Neural cell (in vitro differentiated cells): Measurements from ENCODE around the gene LIPC. TPM values are rescaled to one million over a fixed set of nuclear protein-coding genes. Genes with fewer than 3 reads are reported as not detected.

Source experiments
- H2AFZ ChIP-seq: fragments of 200-600, 300-800 bp; sonication (generic), shearing (Covaris generic); 2 replicates; pipeline ENCODE4 v1.6.0; 2014; ENCODE audit warnings: low read depth, mild to moderate bottlenecking, antibody characterized with exemption, low read length, moderate library complexity
- H3F3A ChIP-seq: fragments of 200-600 bp; shearing (Covaris generic); 2 replicates; pipeline ENCODE4 v1.6.1; 2016; ENCODE audit warnings: mild to moderate bottlenecking, moderate library complexity, mixed read lengths, antibody characterized with exemption, low read length; ENCODE audit not compliant: insufficient read depth, poor library complexity, severe bottlenecking
- H3K27ac ChIP-seq: fragments of 200-600, 300-800 bp; sonication (generic), shearing (Covaris generic); 2 replicates; pipeline ENCODE4 v1.5.1; 2014; ENCODE audit warnings: mild to moderate bottlenecking, low read length, moderate library complexity
- H3K27me3 ChIP-seq: fragments of 300-800, 200-600 bp; sonication (generic), shearing (Covaris generic); 2 replicates; pipeline ENCODE4 v1.6.0; 2014; ENCODE audit warnings: mild to moderate bottlenecking, low read depth, low read length, moderate library complexity; ENCODE audit not compliant: insufficient read depth
- H3K36me3 ChIP-seq: fragments of 300-800, 200-600 bp; sonication (generic), shearing (Covaris generic); 2 replicates; pipeline ENCODE4 v1.5.1; 2014; ENCODE audit warnings: mild to moderate bottlenecking, antibody characterized with exemption, low read length, moderate library complexity; ENCODE audit not compliant: insufficient read depth
- H3K4me2 ChIP-seq: fragments of 300-800, 200-600 bp; sonication (generic), shearing (Covaris generic); 2 replicates; pipeline ENCODE4 v1.6.0; 2014; ENCODE audit warnings: mild to moderate bottlenecking, low read length
- H3K4me3 ChIP-seq: fragments of 300-800, 200-600 bp; sonication (generic), shearing (Covaris generic); 2 replicates; pipeline ENCODE4 v1.5.1; 2014; ENCODE audit warnings: mild to moderate bottlenecking, low read length, moderate library complexity
- H3K79me2 ChIP-seq: fragments of 200-600 bp; shearing (Covaris generic); replicated peaks from 2 replicates; pipeline ENCODE4 v1.6.0; 2014; ENCODE audit warnings: mild to moderate bottlenecking, low read length, moderate library complexity; ENCODE audit not compliant: insufficient read depth
- H3K9ac ChIP-seq: fragments of 300-800, 200-600 bp; sonication (generic), shearing (Covaris generic); 2 replicates; pipeline ENCODE4 v1.6.1; 2016; ENCODE audit warnings: mild to moderate bottlenecking, low read length, mixed read lengths
- H3K9me2 ChIP-seq: fragments of 200-600 bp; shearing (Covaris generic); 2 replicates; pipeline ENCODE4 v1.6.1; 2016; ENCODE audit warnings: mild to moderate bottlenecking, low read length, mixed read lengths; ENCODE audit not compliant: insufficient read depth
- H3K9me3 ChIP-seq: fragments of 200-600, 300-800 bp; sonication (generic), shearing (Covaris generic); 2 replicates; pipeline ENCODE4 v1.6.1; 2016; ENCODE audit warnings: mild to moderate bottlenecking, mixed run types, low read length, moderate library complexity, mixed read lengths
- H4K20me1 ChIP-seq: fragments of 200-600 bp; shearing (Covaris generic); 2 replicates; pipeline ENCODE4 v1.6.1; 2016; ENCODE audit warnings: mild to moderate bottlenecking, mixed run types; ENCODE audit not compliant: insufficient read depth
- EP300 ChIP-seq: fragments of 450-650 bp; conservative IDR thresholded peaks from 2 replicates; pipeline ENCODE4 v1.6.1; 2014; ENCODE audit warnings: antibody characterized with exemption, mild to moderate bottlenecking, moderate library complexity; ENCODE audit not compliant: poor library complexity, severe bottlenecking
- EZH2 ChIP-seq: fragments of 200-600, 300-800 bp; shearing (Covaris generic), sonication (generic); IDR thresholded peaks from 2 replicates; pipeline ENCODE4 v1.6.1; 2014; ENCODE audit warnings: antibody characterized with exemption, low read length, borderline replicate concordance, mild to moderate bottlenecking; ENCODE audit not compliant: insufficient read depth, poor library complexity, severe bottlenecking
- MXI1 ChIP-seq: fragments of 450-650 bp; conservative IDR thresholded peaks from 2 replicates; pipeline ENCODE4 v1.6.1; 2014; ENCODE audit warnings: antibody characterized with exemption, mild to moderate bottlenecking; ENCODE audit not compliant: poor library complexity, severe bottlenecking
- POLR2AphosphoS5 ChIP-seq: IDR thresholded peaks from 2 replicates; pipeline ENCODE4 v1.6.1; 2012
- RAD21 ChIP-seq: fragments of 450-650 bp; conservative IDR thresholded peaks from 2 replicates; pipeline ENCODE4 v1.6.1; 2014; ENCODE audit warnings: antibody characterized with exemption, mild to moderate bottlenecking, moderate library complexity
- SMC3 ChIP-seq: fragments of 450-650 bp; conservative IDR thresholded peaks from 2 replicates; pipeline ENCODE4 v1.6.1; 2014; ENCODE audit warnings: antibody characterized with exemption, mild to moderate bottlenecking, moderate library complexity; ENCODE audit not compliant: poor library complexity
- TAF1 ChIP-seq: IDR thresholded peaks from 2 replicates; pipeline ENCODE4 v1.6.1; 2012; ENCODE audit warnings: low read depth
- polyA plus RNA-seq: library from polyadenylated mRNA; depleted of rRNA; stranded (reverse); fragments of >200 nt; gene quantifications from 2 replicates; pipeline ENCODE4 v1.2.3, GENCODE V29; 2014
- TF ChIP-seq, protein P1 (sequence below): IDR thresholded peaks from 2 replicates; pipeline ENCODE4 v1.6.1; 2012; ENCODE audit warnings: borderline replicate concordance
- TF ChIP-seq, protein P2 (sequence below): fragments of 450-650 bp; IDR thresholded peaks from 2 replicates; pipeline ENCODE4 v1.5.1; 2014; ENCODE audit warnings: antibody characterized with exemption, mild to moderate bottlenecking, moderate library complexity; ENCODE audit not compliant: poor library complexity, severe bottlenecking

LIPC gene
- polyA plus RNA-seq, 1 donor from 2014 or later = not detected

DNA sequence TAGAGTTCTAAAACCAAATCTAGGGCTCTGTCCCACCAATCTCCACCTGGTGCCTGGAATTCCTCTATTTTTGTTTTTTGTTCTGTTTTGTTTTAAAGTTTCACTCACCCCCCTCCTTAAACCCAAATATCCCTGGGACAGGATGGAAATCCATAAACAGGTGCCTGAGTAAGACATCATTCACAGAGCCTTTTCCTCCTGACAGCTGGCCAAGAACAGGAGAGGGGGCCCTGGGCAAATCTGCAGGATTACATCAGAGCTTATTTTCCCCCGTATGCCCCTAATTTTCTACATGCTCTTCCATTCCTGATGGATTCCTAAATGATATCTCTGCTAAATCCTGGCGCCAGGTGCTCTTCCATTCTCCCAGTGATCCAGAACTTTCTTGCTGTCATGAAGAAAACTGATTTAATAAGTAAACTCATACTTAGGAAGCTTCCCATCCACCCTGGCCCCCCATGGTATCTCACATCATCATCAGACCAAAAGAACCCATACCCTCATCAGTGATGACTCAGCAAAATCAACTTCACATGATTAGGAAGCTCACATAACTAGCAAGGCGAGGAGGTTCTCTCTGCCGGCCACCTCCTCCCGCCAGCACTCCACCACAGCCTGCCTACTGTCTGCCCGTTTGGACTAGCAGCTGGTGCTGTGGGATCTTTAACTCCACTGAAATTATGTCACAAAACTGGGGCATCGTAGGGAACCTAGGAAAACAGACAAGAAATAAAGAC is 61.0 kb downstream of the LIPC start:
- TF ChIP-seq POLR2AphosphoS5 (no peak), EP300 (no peak), SMC3 (no peak), RAD21 (no peak), EZH2 (no peak), MXI1 (no peak), TAF1 (no peak)
- TF ChIP-seq, protein P1, sequence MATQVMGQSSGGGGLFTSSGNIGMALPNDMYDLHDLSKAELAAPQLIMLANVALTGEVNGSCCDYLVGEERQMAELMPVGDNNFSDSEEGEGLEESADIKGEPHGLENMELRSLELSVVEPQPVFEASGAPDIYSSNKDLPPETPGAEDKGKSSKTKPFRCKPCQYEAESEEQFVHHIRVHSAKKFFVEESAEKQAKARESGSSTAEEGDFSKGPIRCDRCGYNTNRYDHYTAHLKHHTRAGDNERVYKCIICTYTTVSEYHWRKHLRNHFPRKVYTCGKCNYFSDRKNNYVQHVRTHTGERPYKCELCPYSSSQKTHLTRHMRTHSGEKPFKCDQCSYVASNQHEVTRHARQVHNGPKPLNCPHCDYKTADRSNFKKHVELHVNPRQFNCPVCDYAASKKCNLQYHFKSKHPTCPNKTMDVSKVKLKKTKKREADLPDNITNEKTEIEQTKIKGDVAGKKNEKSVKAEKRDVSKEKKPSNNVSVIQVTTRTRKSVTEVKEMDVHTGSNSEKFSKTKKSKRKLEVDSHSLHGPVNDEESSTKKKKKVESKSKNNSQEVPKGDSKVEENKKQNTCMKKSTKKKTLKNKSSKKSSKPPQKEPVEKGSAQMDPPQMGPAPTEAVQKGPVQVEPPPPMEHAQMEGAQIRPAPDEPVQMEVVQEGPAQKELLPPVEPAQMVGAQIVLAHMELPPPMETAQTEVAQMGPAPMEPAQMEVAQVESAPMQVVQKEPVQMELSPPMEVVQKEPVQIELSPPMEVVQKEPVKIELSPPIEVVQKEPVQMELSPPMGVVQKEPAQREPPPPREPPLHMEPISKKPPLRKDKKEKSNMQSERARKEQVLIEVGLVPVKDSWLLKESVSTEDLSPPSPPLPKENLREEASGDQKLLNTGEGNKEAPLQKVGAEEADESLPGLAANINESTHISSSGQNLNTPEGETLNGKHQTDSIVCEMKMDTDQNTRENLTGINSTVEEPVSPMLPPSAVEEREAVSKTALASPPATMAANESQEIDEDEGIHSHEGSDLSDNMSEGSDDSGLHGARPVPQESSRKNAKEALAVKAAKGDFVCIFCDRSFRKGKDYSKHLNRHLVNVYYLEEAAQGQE = no peak
- TF ChIP-seq, protein P2, sequence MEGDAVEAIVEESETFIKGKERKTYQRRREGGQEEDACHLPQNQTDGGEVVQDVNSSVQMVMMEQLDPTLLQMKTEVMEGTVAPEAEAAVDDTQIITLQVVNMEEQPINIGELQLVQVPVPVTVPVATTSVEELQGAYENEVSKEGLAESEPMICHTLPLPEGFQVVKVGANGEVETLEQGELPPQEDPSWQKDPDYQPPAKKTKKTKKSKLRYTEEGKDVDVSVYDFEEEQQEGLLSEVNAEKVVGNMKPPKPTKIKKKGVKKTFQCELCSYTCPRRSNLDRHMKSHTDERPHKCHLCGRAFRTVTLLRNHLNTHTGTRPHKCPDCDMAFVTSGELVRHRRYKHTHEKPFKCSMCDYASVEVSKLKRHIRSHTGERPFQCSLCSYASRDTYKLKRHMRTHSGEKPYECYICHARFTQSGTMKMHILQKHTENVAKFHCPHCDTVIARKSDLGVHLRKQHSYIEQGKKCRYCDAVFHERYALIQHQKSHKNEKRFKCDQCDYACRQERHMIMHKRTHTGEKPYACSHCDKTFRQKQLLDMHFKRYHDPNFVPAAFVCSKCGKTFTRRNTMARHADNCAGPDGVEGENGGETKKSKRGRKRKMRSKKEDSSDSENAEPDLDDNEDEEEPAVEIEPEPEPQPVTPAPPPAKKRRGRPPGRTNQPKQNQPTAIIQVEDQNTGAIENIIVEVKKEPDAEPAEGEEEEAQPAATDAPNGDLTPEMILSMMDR = no peak
- no peaks in the 10 kb centered on the region for H3K27me3 ChIP-seq
- no peak overlapping the region for H3K4me3 ChIP-seq
- H3K9me3 ChIP-seq = peaks cover 3% of the 10 kb centered on the region
- H4K20me1 ChIP-seq = no peaks in the 10 kb centered on the region
- H2AFZ ChIP-seq = no peak overlapping the region
- no peaks in the 10 kb centered on the region for H3F3A ChIP-seq
- no peak overlapping the region for H3K27ac ChIP-seq
- no peaks in the 10 kb centered on the region for H3K36me3 ChIP-seq
- H3K4me2 ChIP-seq = no peak overlapping the region
- no peaks in the 10 kb centered on the region for H3K9me2 ChIP-seq
- no peaks in the 10 kb centered on the region for H3K79me2 ChIP-seq
- H3K9ac ChIP-seq = no peak overlapping the region

DNA sequence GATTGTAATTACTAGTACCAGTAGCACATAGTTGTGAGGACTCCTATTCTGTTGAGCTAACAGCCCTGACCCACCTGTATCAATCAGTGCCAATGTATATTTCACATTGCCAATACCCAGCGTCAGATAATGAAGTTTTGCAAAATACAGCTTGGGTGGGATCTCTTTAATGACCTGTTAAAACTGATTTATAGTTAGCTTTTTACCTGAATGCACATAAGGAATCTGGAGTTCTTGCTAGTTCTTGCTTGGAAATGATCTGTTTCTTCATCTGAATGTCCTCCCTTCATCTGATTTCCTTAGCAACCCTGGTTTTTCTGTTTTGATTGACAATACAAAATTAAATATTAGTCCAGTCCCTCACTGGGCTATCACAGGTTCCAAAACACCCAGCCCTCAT is 62.8 kb downstream of the LIPC start:
- Histone ChIP-seq H2AFZ (no peak overlapping the region), H3K4me2 (no peak overlapping the region), H3K36me3 (no peaks in the 10 kb centered on the region), H3K4me3 (no peak overlapping the region), H3K79me2 (no peaks in the 10 kb centered on the region), H3K9me2 (no peaks in the 10 kb centered on the region), H3F3A (no peaks in the 10 kb centered on the region), H3K27me3 (no peaks in the 10 kb centered on the region), H4K20me1 (no peaks in the 10 kb centered on the region), H3K9ac (no peak overlapping the region), H3K9me3 (peaks cover 3% of the 10 kb centered on the region), H3K27ac (no peak overlapping the region)
- no peak for TF ChIP-seq TAF1
- TF ChIP-seq POLR2AphosphoS5 = no peak
- TF ChIP-seq EP300 = no peak
